IMR-90 (cell line): ENCODE data around the gene RBKS.

Experiments
- CTCF ChIP-seq: conservative IDR thresholded peaks from 2 replicates; pipeline ENCODE4 v1.5.1; 2012; ENCODE audit warnings: mild to moderate bottlenecking, low read depth, low read length, improper control_type of control experiment
- POLR2A ChIP-seq: IDR thresholded peaks from 2 replicates; pipeline ENCODE4 v1.6.1; 2012; ENCODE audit warnings: mild to moderate bottlenecking, low read depth, low read length
- RAD21 ChIP-seq: IDR thresholded peaks from 2 replicates; pipeline ENCODE4 v1.6.1; 2012; ENCODE audit warnings: low read length, improper control_type of control experiment
- RCOR1 ChIP-seq: IDR thresholded peaks from 2 replicates; pipeline ENCODE4 v1.6.1; 2012; ENCODE audit warnings: mild to moderate bottlenecking, low read length, improper control_type of control experiment; ENCODE audit not compliant: insufficient replicate concordance

DNA sequence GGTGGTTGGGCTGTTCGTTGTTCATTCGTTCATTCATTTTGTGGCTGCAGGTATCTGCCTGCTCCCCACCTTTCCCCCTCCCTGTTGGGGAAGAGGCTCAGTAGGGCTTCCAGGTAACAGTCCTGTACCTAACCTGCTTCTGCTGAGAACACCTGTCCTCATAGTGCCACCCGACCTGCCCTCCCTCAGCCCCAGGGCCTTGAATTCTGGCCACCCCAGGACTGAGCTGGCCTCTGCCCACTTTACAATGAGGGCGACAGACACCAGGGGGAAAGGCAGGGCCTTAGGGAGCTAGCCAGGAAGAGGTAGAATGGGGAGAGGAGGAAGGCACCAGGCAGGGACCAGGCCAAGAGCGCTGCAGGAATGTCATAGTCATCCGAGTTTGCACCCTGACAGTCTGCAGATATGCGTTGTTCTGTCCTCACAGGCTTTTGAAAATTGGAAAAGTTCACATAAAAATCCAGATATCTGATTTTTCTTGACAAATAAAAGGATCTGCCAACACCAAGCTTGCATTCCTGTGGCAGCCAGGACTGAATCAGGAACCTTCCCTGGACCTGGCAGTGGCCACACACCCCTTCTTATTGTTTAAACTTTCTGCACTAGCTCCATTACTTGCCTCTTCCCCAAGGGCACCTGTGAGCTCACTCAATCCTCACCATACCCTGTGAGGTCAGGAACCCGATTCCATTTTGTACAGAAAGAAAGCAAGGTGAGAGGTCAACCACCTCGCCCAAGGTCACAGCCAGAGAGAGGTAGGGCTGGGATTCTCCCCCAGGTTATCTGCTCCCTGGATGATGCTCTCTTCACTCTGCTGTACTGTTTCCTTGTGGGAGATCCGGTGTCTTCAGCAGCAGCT lies 153.9 kb downstream of the RBKS start:
- no peak for TF ChIP-seq CTCF
- no peak for TF ChIP-seq RCOR1
- no peak for TF ChIP-seq RAD21
- TF ChIP-seq POLR2A: no peak
